ENCODE measurements around the gene ERMP1. TPM values are rescaled to one million over a fixed set of nuclear protein-coding genes. Genes with fewer than 3 reads are reported as not detected.

ERMP1 gene
- total and polyA plus RNA-seq, 2 donors (not counting 3 experiments of a cell fraction or from before 2014, with no cell fraction given), result 9.7 to 16.6 TPM

- no peak for FAIRE-seq
- Histone ChIP-seq H4K20me1 (replicated peaks; ENCODE audit: control insufficient read depth, extremely low read depth, insufficient read depth, low read length) (no peaks in the 10 kb centered on the region), H3K4me2 (ENCODE audit: insufficient read depth, low read length) (no peak overlapping the region), H3K9me3 (replicated peaks; ENCODE audit: control insufficient read depth, insufficient read depth, low read length) (no peaks in the 10 kb centered on the region), H3K4me3 (replicated peaks in 1 of 3; ENCODE audit: insufficient read depth in 1 of 3, low read depth in 1 of 3, low read length in 3 of 3) (no peak overlapping the region), H2AFZ (ENCODE audit: low read depth, low read length) (no peak overlapping the region), H3K4me1 (ENCODE audit: control insufficient read depth, extremely low read depth, insufficient read depth, low read length) (no peaks in the 10 kb centered on the region), H3K36me3 (ENCODE audit: control insufficient read depth in 2 of 2, extremely low read depth in 1 of 2, insufficient read depth in 2 of 2, low read length in 2 of 2) (peaks cover 0 to 14% of the 10 kb centered on the region in 2 experiments), H3K27me3 (ENCODE audit: control insufficient read depth in 2 of 2, insufficient read depth in 2 of 2, low read length in 2 of 2) (no peaks in the 10 kb centered on the region), H3K79me2 (ENCODE audit: control insufficient read depth, insufficient read depth, low read length) (no peaks in the 10 kb centered on the region), H3K27ac (ENCODE audit: insufficient read depth, low read depth, low read length) (no peak overlapping the region), H3K9ac (replicated peaks; ENCODE audit: extremely low read depth, insufficient read depth, low read length) (no peak overlapping the region), H3K9me1 (replicated peaks; ENCODE audit: control insufficient read depth, extremely low read depth, insufficient read depth, low read length) (no peaks in the 10 kb centered on the region)
- intact Hi-C loops (cut with micrococcal nuclease) (no loop called here), dilution Hi-C loops (cut with MboI; ENCODE audit: extremely low pct_ligation_motif_present, low sequenced_read_pairs) (no loop called here)
- POLR2A ChIA-PET, result no interaction called here
- no peak for TF ChIP-seq FOS (IDR thresholded peaks at IDR 0.05; ENCODE audit: borderline replicate concordance, insufficient read depth, low read length)
- no peak for TF ChIP-seq GATA2 (IDR thresholded peaks at IDR 0.05; ENCODE audit: insufficient read depth, insufficient read length, low read depth, low read length)
- no peak for TF ChIP-seq CTCF (IDR thresholded peaks at IDR 0.05; ENCODE audit: extremely low read depth in 1 of 2, insufficient read depth in 1 of 2, low read depth in 1 of 2, low read length in 2 of 2)
- no peak for TF ChIP-seq POLR2AphosphoS5 (IDR thresholded peaks at IDR 0.05; ENCODE audit: insufficient read depth, low read depth, low read length)
- no peak for TF ChIP-seq MAX (IDR thresholded peaks at IDR 0.05; ENCODE audit: insufficient read depth, insufficient read length)
- no peak for TF ChIP-seq JUN (IDR thresholded peaks at IDR 0.05; ENCODE audit: borderline replicate concordance, insufficient read depth, insufficient read length, low read depth)
- TF ChIP-seq EZH2 (IDR thresholded peaks at IDR 0.05; ENCODE audit: borderline replicate concordance, low read depth, low read length, severe bottlenecking), result no peak
- no peak for TF ChIP-seq MYC (IDR thresholded peaks at IDR 0.05; ENCODE audit: low read depth, low read length)
- no peak for TF ChIP-seq POLR2A (IDR thresholded peaks at IDR 0.05; ENCODE audit: low read depth, low read length)
- no peak for DNase-seq (ENCODE audit: low read depth, low spot score)
- CTCF ChIA-PET, result interaction anchor here (1.6 kb wide), 1 partner anchor 31 kb away, joined by 5 read pairs; no protein-coding TSS in a partner anchor
- BruUV-seq (replicated peaks), result no TSS peak
Observed at GRCh38 chr9:5749306-5749705, 83.6 kb downstream of the ERMP1 start.

Measured in endothelial cell of umbilical vein (primary cell).